ENCODE measurements around the gene CACNA2D3. TPM values are rescaled to one million over a fixed set of nuclear protein-coding genes. Genes with fewer than 3 reads are reported as not detected.

The CACNA2D3 gene
- total RNA-seq, 1 donor from 2014 or later: 7.3 TPM

- Histone ChIP-seq H3K4me3 (no peak overlapping the region), H3K9me3 (peaks cover 12% of the 10 kb centered on the region), H3K27ac (no peak overlapping the region), H3K36me3 (no peaks in the 10 kb centered on the region), H3K27me3 (no peaks in the 10 kb centered on the region), H3K4me1 (no peaks in the 10 kb centered on the region)
- DNase-seq: no peak
- ATAC-seq: no peak
- TF ChIP-seq CTCF (IDR thresholded peaks at IDR 0.05): no peak
- intact Hi-C loops (cut with DNase I): no loop called here
These were observed 936.8 kb downstream of the CACNA2D3 start for GRCh38 chr3:55059027-55059629.

- H3K27ac ChIP-seq: no peak overlapping the region
- H3K9me3 ChIP-seq: peaks cover under 1% of the 10 kb centered on the region
- no peaks in the 10 kb centered on the region for H3K36me3 ChIP-seq
- no peak overlapping the region for H3K4me3 ChIP-seq
- DNase-seq (no peak), ATAC-seq (no peak)
- TF ChIP-seq CTCF (IDR thresholded peaks at IDR 0.05): no peak
- intact Hi-C loops (cut with DNase I): no loop called here
- H3K4me1 ChIP-seq: no peaks in the 10 kb centered on the region
- H3K27me3 ChIP-seq: no peaks in the 10 kb centered on the region
These were observed 938.8 kb downstream of the CACNA2D3 start for GRCh38 chr3:55060896-55061719.

- H3K36me3 ChIP-seq: no peaks in the 10 kb centered on the region
- no peak for TF ChIP-seq CTCF (IDR thresholded peaks at IDR 0.05)
- no peak for ATAC-seq
- intact Hi-C loops (cut with DNase I): no loop called here
- no peaks in the 10 kb centered on the region for H3K4me1 ChIP-seq
- H3K9me3 ChIP-seq: no peaks in the 10 kb centered on the region
- no peak overlapping the region for H3K27ac ChIP-seq
- DNase-seq: no peak
- no peaks in the 10 kb centered on the region for H3K27me3 ChIP-seq
- H3K4me3 ChIP-seq: no peak overlapping the region
These were observed 939.3 kb downstream of the CACNA2D3 start for GRCh38 chr3:55061720-55062034.

DNA sequence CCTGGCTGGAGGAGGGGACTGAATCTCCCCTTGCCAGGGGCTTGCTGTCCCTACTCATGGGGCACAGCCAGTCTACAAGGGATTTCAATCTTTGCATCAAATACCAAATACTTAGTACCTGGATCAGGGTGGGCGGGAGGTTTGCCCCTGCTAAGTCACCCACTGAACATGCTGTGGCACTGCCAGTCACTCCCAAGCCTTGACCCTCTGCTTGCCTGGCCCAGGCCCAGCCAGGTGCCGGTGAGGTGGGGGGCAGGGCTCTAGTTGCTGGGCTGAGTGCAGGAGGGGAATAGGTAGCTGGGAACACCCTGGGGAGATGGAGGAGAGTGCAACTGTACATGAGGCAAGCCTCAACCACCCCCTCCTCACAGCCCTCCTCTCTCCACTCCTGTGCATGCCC, 941.8 kb downstream of the CACNA2D3 start:
- no peaks in the 10 kb centered on the region for H3K4me1 ChIP-seq
- H3K27me3 ChIP-seq: no peaks in the 10 kb centered on the region
- H3K27ac ChIP-seq: no peak overlapping the region
- intact Hi-C loops (cut with DNase I): no loop called here
- DNase-seq: no peak
- H3K36me3 ChIP-seq: no peaks in the 10 kb centered on the region
- no peak overlapping the region for H3K4me3 ChIP-seq
- H3K9me3 ChIP-seq: no peaks in the 10 kb centered on the region
- no peak for TF ChIP-seq CTCF (IDR thresholded peaks at IDR 0.05)
- ATAC-seq: no peak

GRCh38 chr3:55065331-55065730, 943.0 kb downstream of the CACNA2D3 start:
- ATAC-seq (no peak), DNase-seq (no peak)
- Histone ChIP-seq H3K27me3 (no peaks in the 10 kb centered on the region), H3K4me3 (no peak overlapping the region), H3K36me3 (no peaks in the 10 kb centered on the region), H3K4me1 (no peaks in the 10 kb centered on the region), H3K27ac (no peak overlapping the region), H3K9me3 (no peaks in the 10 kb centered on the region)
- no peak for TF ChIP-seq CTCF (IDR thresholded peaks at IDR 0.05)
- intact Hi-C loops (cut with DNase I): no loop called here

Data from upper lobe of right lung (tissue), 1 donor.